Duodenal mucosa (tissue), 2 donors: Measurements from ENCODE around the gene LTO1.
"Not testable (repeated sequence)": the region's sequence is repeated elsewhere in the genome, so short reads cannot be mapped to it uniquely, and the experiment has no call there.

ENCODE experiments used
- H3K27ac ChIP-seq: one replicate; pipeline ENCODE4 v1.7.0; 2013; ENCODE audit warnings: low read depth, low read length
- H3K27me3 ChIP-seq, 2 donors: one replicate each; pipeline ENCODE4 v1.7.0; 2013; ENCODE audit warnings: low read length in 2 of 2, control low read depth in 1 of 2; ENCODE audit not compliant: insufficient read depth in 2 of 2, control insufficient read depth in 1 of 2
- H3K36me3 ChIP-seq, 2 donors: one replicate each; pipeline ENCODE4 v1.7.0; 2013; ENCODE audit warnings: low read length in 2 of 2, control low read depth in 1 of 2; ENCODE audit not compliant: insufficient read depth in 2 of 2, control insufficient read depth in 1 of 2
- H3K4me1 ChIP-seq, 2 donors: one replicate each; pipeline ENCODE4 v1.7.0; 2013; ENCODE audit warnings: low read length in 2 of 2, control low read depth in 1 of 2; ENCODE audit not compliant: insufficient read depth in 2 of 2, control insufficient read depth in 1 of 2
- H3K4me3 ChIP-seq, 2 donors: one replicate each; pipeline ENCODE4 v1.7.0; 2013; ENCODE audit warnings: low read length in 2 of 2, low read depth in 1 of 2
- H3K9ac ChIP-seq, 2 donors: one replicate each; pipeline ENCODE4 v1.7.0; 2013; ENCODE audit warnings: low read length in 2 of 2, low read depth in 1 of 2
- H3K9me3 ChIP-seq, 2 donors: one replicate each; pipeline ENCODE4 v1.7.0; 2013; ENCODE audit warnings: low read length in 2 of 2, control low read depth in 1 of 2; ENCODE audit not compliant: control insufficient read depth in 1 of 2

Gene LTO1

DNA sequence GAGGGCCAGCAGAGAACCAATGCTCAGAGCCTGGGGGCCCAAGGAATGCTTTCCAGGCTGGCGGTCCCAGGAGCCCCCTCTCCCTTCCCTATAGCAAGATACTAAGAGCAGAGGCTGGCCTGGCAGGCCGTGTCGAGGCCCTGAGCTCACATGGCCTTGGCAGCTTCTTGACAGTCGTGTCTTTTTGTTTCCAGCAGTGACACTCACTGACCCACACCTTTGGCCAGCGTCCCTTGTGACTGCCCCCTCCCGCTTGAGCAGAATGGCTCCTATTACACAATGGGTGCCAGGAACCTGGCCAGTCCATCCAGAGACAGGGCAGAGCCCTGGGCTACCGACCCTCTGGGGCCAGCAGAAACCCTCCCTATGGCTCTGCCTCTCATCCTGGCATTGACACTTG, 40.6 kb downstream of the LTO1 start:
- Histone ChIP-seq H3K27me3 (peaks cover 4 to 12% of the 10 kb centered on the region in 2 donors), H3K4me3 (no peak overlapping the region), H3K36me3 (no peaks in the 10 kb centered on the region), H3K27ac (no peak overlapping the region), H3K9ac (no peak overlapping the region), H3K4me1 (peaks cover 18 to 30% of the 10 kb centered on the region in 2 donors), H3K9me3 (peaks cover 0 to 6% of the 10 kb centered on the region in 2 donors)

DNA sequence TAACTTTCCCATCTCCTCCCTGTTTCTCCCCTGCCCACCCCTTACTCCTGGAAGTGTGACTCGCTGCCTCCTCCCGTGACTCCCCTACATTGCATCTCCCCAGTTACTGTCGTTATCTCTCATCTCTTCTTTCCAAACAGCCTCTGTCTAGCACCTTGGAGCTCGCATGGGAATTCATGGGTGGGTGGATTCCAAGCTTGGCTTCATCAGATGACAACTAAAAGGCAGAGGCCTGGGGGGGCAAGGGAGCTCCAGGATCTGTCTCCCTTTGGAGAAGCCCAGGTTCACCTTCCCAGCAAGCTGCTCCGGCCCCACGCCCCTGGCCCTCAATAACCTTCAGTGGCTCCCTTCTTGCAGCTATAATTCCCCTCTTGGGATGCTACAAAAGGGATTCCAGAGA, 41.1 kb downstream of the LTO1 start:
- Histone ChIP-seq H3K9me3 (peaks cover 0 to 7% of the 10 kb centered on the region in 2 donors), H3K27me3 (peaks cover 4 to 12% of the 10 kb centered on the region in 2 donors), H3K27ac (no peak overlapping the region), H3K4me1 (peaks cover 15 to 30% of the 10 kb centered on the region in 2 donors), H3K4me3 (no peak overlapping the region), H3K36me3 (no peaks in the 10 kb centered on the region), H3K9ac (no peak overlapping the region)

DNA sequence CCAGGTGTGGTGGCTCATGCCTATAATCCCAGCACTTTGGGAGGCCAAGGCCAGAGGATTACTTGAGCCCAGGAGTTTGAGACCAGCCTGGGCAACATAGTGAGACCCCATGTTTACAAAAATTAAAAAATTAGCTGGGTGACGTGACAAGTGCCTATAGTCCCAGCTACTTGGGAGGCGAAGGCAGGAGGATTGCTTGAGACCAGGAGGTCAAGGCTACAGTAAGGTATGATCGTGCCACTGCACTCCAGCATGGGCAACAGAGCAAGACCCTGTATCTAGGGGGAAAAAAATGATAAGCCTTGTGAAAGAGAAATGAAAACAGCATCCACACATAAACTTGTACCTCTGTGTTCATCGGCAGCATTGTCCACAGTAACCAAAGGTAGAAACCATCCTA, 42.3 kb downstream of the LTO1 start:
- no peak overlapping the region for H3K4me3 ChIP-seq
- peaks cover 13 to 21% of the 10 kb centered on the region in 2 donors for H3K4me1 ChIP-seq
- no peak overlapping the region for H3K9ac ChIP-seq
- no peak overlapping the region for H3K27ac ChIP-seq
- peaks cover 4 to 12% of the 10 kb centered on the region in 2 donors for H3K27me3 ChIP-seq
- H3K36me3 ChIP-seq = no peaks in the 10 kb centered on the region
- H3K9me3 ChIP-seq = peaks cover 0 to 7% of the 10 kb centered on the region in 2 donors

DNA sequence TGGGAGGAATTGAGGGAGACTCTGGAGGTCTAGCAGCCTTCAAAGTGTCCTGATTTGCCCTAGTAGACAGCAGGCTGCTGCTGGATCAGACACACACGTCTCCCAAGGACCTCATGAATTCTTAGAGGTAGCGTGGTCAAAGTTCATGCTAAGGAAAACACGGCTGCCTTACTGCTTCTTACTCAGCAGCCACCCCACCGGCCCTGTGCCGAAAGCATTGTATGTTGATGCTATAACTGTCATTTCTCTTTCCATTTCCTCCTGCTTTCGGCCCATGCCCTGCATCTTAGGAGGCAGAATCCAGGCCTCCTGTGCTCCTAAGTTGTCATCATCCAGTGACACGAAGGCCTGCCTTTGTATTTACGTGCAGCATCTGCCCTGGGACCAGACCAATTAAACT, 44.7 kb downstream of the LTO1 start:
- Histone ChIP-seq H3K4me3 (no peak overlapping the region), H3K27me3 (no peaks in the 10 kb centered on the region), H3K4me1 (no peaks in the 10 kb centered on the region), H3K36me3 (no peaks in the 10 kb centered on the region), H3K9ac (no peak overlapping the region), H3K9me3 (peaks cover 0 to 7% of the 10 kb centered on the region in 2 donors), H3K27ac (no peak overlapping the region)

DNA sequence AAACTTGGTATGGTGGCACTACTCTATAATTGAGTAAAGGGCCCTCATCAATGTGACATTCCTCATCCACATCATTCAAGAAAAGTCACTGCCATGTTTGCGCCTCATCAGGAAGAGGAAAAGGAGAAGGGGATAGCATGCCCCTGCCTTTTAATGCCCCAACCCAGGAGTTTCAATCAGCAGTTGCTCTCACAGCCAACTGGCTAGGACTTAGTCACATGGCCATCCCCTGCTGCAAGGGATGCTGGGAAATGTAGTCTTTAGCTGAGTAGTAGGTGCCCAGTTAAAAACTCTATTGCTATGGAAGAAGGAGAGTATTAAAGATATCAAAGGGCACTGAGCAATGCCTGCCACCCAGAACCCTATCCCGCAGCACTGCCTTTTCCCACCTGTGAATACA, 45.1 kb downstream of the LTO1 start:
- Histone ChIP-seq H3K36me3 (no peaks in the 10 kb centered on the region), H3K27ac (no peak overlapping the region), H3K27me3 (no peaks in the 10 kb centered on the region), H3K4me1 (no peaks in the 10 kb centered on the region), H3K4me3 (no peak overlapping the region), H3K9me3 (peaks cover 0 to 7% of the 10 kb centered on the region in 2 donors), H3K9ac (no peak overlapping the region)

DNA sequence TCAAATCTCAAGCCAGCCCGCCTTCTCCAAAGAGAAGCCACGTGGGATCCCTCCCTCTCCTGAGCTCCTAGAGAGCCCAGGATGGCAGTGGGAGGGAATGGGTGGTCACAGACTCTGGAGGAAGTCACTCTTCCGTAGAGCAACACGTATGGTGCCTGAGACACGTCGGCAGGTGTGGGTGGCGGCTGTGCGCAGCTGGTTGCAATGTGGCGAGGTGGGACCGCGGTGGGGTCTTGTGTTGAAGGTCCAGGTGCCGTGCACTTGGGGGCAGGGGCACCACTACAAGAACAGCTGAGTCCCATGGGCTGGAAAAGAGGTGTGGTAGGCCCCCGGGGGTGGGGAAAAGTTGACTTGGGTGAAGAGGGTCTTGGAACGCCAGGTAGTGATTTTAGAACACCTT, 47.6 kb downstream of the LTO1 start:
- no peak overlapping the region for H3K4me3 ChIP-seq
- H3K9me3 ChIP-seq = peaks cover 0 to 7% of the 10 kb centered on the region in 2 donors
- H3K27me3 ChIP-seq = no peaks in the 10 kb centered on the region
- H3K36me3 ChIP-seq = no peaks in the 10 kb centered on the region
- no peak overlapping the region for H3K9ac ChIP-seq
- no peaks in the 10 kb centered on the region for H3K4me1 ChIP-seq
- no peak overlapping the region for H3K27ac ChIP-seq

DNA sequence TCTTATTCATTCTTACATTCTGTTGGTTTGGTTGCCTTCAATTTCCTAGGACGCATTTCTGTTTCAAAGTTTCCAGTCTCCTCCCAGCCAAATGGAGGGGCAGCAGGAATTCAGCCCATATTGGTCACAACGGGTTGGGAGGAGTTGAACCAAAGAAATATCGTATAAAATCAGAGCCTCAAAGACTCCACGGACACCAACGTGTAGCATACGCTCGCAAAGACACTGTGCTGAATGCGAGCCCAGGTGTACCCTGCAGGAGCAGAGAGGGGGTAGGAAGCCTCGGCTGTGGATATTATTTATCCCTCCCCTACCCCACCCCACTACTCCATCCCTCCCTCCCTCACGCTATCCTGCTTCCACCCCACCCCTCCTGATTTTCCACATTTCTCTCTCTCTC, 49.7 kb downstream of the LTO1 start:
- no peak overlapping the region for H3K4me3 ChIP-seq
- no peaks in the 10 kb centered on the region for H3K27me3 ChIP-seq
- H3K9ac ChIP-seq = no peak overlapping the region
- peaks cover 0 to 7% of the 10 kb centered on the region in 2 donors for H3K9me3 ChIP-seq
- no peaks in the 10 kb centered on the region for H3K4me1 ChIP-seq
- no peak overlapping the region for H3K27ac ChIP-seq
- no peaks in the 10 kb centered on the region for H3K36me3 ChIP-seq

DNA sequence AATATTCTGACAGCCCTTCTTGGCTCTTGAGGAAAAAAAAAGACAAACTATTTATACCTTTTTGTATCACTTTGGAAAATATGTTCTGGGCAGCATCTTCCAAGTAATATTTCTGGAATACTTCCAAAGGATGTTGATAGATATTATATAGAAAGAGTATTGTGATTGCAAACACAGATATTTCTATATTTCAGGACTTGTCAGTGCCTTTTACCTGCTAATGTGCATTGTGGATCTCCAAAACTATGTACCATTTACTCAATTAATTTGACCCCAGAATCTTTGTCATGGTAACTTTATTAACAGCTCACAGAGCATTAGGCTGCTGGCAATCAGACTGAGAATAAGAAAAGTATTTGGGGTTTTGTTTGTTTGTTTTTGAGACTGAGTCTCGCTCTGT, 50.9 kb downstream of the LTO1 start:
- Histone ChIP-seq H3K9ac (no peak overlapping the region), H3K4me1 (no peaks in the 10 kb centered on the region), H3K36me3 (no peaks in the 10 kb centered on the region), H3K27ac (no peak overlapping the region), H3K27me3 (no peaks in the 10 kb centered on the region), H3K9me3 (no peaks in the 10 kb centered on the region), H3K4me3 (no peak overlapping the region)

DNA sequence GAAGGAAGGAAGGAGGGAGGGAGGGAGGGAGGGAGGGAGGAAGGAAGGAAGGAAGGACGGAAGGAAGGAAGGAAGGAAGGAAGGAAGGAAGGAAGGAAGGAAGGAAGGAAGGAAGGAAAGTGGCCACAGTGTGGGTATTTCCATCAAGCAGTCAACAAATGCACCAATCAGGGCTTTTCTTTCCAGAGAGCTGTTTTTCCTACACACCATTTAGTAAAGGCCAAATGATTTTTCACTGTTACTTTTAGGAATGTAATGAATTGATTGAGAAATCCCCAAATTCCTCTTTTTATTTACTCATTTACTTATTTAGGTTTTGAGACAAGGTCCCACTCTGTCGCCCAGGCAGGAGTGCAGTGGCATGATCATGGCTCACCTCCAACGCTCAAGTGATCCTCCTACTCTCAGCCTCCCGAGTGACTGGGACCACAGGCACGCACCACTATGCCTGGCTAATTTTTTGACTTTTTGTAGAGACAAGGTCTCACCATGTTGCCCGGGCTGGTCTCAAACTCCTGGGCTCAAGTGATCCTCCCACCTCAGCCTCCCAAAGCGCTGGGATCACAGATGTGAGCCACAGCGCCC, 53.0 kb downstream of the LTO1 start:
- not testable (repeated sequence) for H3K9me3 ChIP-seq, H3K4me1 ChIP-seq, H3K27me3 ChIP-seq, H3K9ac ChIP-seq, H3K4me3 ChIP-seq, H3K36me3 ChIP-seq, H3K27ac ChIP-seq

DNA sequence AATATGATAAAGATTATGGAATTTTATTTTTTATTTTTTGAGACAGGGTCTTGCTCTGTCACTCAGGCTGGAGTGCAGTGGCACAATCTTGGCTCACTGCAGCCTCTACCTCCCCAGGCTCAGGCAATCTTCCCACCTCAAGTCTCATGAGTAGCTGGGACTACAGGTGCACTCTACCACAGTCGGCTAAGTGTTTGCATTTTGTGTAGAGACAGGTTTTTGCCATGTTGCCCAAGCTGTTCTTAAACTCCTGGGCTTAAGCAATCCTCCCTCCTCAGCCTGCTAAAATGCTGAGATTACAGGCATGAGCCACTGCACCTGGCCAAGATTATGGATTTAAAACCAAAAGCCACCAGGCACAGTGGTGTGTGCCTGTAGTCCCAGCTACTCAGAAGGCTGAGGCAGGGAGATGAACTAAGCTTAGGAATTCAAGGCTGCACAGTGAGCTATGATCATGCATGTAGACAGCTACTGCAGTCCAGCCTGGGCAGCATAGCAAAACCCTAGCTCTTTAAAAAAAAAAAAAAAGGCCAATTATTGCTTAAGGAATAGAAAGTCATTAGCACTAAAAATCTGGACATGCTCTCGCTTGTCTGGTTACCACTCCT, 54.4 kb downstream of the LTO1 start:
- no peaks in the 10 kb centered on the region for H3K27me3 ChIP-seq
- H3K4me1 ChIP-seq = no peaks in the 10 kb centered on the region
- H3K9ac ChIP-seq = no peak overlapping the region
- no peaks in the 10 kb centered on the region for H3K36me3 ChIP-seq
- no peak overlapping the region for H3K27ac ChIP-seq
- H3K9me3 ChIP-seq = no peaks in the 10 kb centered on the region
- no peak overlapping the region for H3K4me3 ChIP-seq
